ENCODE results near the gene CCP110.

The CCP110 gene

DNA sequence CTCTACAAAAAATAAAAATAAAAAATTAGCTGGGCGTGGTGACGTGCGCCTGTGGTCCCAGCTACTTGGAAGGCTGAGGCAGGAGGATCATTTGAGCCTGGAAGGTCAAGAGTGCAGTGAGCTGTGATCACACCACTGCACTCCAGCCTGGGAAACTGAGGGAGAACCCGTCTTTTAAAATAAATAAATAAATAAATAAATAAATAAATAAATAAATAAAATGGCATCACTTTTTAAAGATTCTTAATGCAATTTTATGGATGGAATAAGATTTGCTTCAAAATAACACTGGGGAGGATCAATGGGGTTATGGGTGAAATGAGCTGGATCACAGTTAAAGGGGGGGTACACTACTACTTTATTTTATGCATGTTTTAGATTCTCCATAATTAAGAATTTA, 16.8 kb upstream of the CCP110 start:
- H3K4me3 ChIP-seq (ENCODE audit: control insufficient read depth, low read depth, low read length), result no peak overlapping the region
- TF ChIP-seq, protein P1, sequence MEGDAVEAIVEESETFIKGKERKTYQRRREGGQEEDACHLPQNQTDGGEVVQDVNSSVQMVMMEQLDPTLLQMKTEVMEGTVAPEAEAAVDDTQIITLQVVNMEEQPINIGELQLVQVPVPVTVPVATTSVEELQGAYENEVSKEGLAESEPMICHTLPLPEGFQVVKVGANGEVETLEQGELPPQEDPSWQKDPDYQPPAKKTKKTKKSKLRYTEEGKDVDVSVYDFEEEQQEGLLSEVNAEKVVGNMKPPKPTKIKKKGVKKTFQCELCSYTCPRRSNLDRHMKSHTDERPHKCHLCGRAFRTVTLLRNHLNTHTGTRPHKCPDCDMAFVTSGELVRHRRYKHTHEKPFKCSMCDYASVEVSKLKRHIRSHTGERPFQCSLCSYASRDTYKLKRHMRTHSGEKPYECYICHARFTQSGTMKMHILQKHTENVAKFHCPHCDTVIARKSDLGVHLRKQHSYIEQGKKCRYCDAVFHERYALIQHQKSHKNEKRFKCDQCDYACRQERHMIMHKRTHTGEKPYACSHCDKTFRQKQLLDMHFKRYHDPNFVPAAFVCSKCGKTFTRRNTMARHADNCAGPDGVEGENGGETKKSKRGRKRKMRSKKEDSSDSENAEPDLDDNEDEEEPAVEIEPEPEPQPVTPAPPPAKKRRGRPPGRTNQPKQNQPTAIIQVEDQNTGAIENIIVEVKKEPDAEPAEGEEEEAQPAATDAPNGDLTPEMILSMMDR (conservative IDR thresholded peaks at IDR 0.05; ENCODE audit: control insufficient read depth, insufficient read depth, low read depth, low read length), result no peak
- DNase-seq (ENCODE audit: low read depth), result no peak

- DNase-seq (ENCODE audit: low read depth), result no peak
- no peak overlapping the region for H3K4me3 ChIP-seq (ENCODE audit: control insufficient read depth, low read depth, low read length)
- TF ChIP-seq, protein P1 (conservative IDR thresholded peaks at IDR 0.05; ENCODE audit: control insufficient read depth, insufficient read depth, low read depth, low read length), result no peak
Observed at GRCh38 chr16:19507867-19508266, 15.9 kb upstream of the CCP110 start.

DNA sequence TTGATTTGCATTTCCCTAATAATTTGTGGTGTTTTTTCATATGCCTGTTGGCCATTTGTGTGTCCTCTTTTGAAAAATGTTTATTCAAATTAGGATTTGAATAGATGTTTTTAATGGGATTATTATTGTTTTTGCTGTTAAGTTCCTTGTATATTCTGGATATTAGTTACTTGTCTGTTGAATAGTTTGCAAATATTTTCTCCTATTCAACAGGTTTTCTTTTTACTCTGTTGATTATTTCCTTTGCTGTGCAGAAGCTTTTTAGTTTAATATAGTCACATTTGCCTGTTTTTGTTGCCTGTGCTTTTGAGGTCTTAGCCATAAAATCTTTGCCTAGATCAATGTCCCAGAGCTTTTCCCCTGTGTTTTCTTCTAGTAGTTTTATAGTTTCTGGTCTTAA, 11.4 kb upstream of the CCP110 start:
- DNase-seq (ENCODE audit: low read depth), result no peak
- TF ChIP-seq, protein P1 (conservative IDR thresholded peaks at IDR 0.05; ENCODE audit: control insufficient read depth, insufficient read depth, low read depth, low read length), result no peak
- no peak overlapping the region for H3K4me3 ChIP-seq (ENCODE audit: control insufficient read depth, low read depth, low read length)

GRCh38 chr16:19513377-19514053, 10.2 kb upstream of the CCP110 start:
- H3K4me3 ChIP-seq (ENCODE audit: control insufficient read depth, low read depth, low read length), result no peak overlapping the region
- DNase-seq (ENCODE audit: low read depth), result no peak
- TF ChIP-seq, protein P1 (conservative IDR thresholded peaks at IDR 0.05; ENCODE audit: control insufficient read depth, insufficient read depth, low read depth, low read length), result no peak

- DNase-seq (ENCODE audit: low read depth), result no peak
- TF ChIP-seq, protein P1 (conservative IDR thresholded peaks at IDR 0.05; ENCODE audit: control insufficient read depth, insufficient read depth, low read depth, low read length), result no peak
- no peak overlapping the region for H3K4me3 ChIP-seq (ENCODE audit: control insufficient read depth, low read depth, low read length)
Observed at GRCh38 chr16:19515757-19516156, 8.0 kb upstream of the CCP110 start.

DNA sequence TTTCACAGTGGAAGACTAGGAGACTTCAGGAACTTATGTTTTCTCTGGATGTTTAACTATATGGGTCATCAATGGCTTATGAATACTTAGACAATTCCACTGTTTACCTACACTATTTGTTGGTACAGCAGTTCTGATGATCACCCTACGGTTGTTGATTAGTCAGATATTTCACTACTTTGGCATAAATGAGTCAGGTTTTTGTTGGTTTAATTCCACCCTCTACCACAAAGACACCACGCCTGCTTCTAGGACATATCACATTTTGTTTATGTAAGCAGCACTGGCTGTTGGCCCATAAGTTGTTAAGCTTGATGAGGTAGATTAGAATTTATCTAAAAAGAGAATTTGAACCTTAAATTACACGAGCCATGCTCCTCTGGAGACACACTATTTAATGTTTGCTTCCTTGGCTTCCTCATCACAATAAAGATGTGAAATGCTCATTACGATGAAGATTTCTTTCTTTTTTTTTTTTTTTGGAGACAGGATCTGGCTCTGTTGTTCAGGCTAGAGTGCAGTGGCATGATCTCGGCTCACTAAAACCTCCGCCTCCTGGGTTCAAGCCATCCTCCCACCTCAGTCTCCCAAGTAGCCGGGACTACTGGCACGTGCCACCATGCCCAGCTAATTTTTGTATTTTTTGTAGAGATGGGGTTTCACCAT, 6.2 kb upstream of the CCP110 start:
- TF ChIP-seq, protein P1 (conservative IDR thresholded peaks at IDR 0.05; ENCODE audit: control insufficient read depth, insufficient read depth, low read depth, low read length), result no peak

More for the DNA sequence above, 6.2 kb upstream of the CCP110 start:
- no peak overlapping the region for H3K4me3 ChIP-seq (ENCODE audit: control insufficient read depth, low read depth, low read length)
- DNase-seq (ENCODE audit: low read depth), result peak; percentile 86

Measured in fibroblast of mammary gland (primary cell).